Mesothelial cell of epicardium (in vitro differentiated cells): ENCODE results near the gene ROBO1. TPM values are rescaled to one million over a fixed set of nuclear protein-coding genes. Genes with fewer than 3 reads are reported as not detected.

ENCODE experiments used
- DNase-seq, 2 experiments: peaks; one replicate each; pipeline ENCODE4 v3.0.0; 2021; ENCODE audit warnings: low spot score in 2 of 2; ENCODE audit not compliant: unreplicated experiment in 2 of 2
- H3K27ac Mint-ChIP-seq: 2 replicates; pipeline ENCODE4 v1.8.0; 2021; ENCODE audit warnings: mixed read lengths
- H3K27me3 Mint-ChIP-seq: 2 replicates; pipeline ENCODE4 v1.8.0; 2021; ENCODE audit warnings: low read depth, mixed read lengths
- H3K36me3 Mint-ChIP-seq: 2 replicates; pipeline ENCODE4 v1.8.0; 2021; ENCODE audit warnings: mixed read lengths
- H3K4me1 Mint-ChIP-seq: 2 replicates; pipeline ENCODE4 v1.8.0; 2021; ENCODE audit warnings: mixed read lengths
- H3K4me3 Mint-ChIP-seq: 2 replicates; pipeline ENCODE4 v1.8.0; 2021; ENCODE audit warnings: mild to moderate bottlenecking, moderate library complexity, mixed read lengths
- H3K9me3 Mint-ChIP-seq: 2 replicates; pipeline ENCODE4 v1.8.0; 2021; ENCODE audit warnings: mixed read lengths
- CTCF ChIP-seq: fragments of 200-600 bp; sonication (generic); IDR thresholded peaks from one replicate; pipeline ENCODE4 v1.5.0; 2021; ENCODE audit warnings: antibody characterized with exemption; ENCODE audit not compliant: unreplicated experiment
- total RNA-seq: library from RNA; stranded (reverse); gene quantifications from 3 replicates; pipeline ENCODE4 v1.2.1, GENCODE V29; 2021

The ROBO1 gene
- total RNA-seq, 1 donor from 2014 or later, result 143 TPM

DNA sequence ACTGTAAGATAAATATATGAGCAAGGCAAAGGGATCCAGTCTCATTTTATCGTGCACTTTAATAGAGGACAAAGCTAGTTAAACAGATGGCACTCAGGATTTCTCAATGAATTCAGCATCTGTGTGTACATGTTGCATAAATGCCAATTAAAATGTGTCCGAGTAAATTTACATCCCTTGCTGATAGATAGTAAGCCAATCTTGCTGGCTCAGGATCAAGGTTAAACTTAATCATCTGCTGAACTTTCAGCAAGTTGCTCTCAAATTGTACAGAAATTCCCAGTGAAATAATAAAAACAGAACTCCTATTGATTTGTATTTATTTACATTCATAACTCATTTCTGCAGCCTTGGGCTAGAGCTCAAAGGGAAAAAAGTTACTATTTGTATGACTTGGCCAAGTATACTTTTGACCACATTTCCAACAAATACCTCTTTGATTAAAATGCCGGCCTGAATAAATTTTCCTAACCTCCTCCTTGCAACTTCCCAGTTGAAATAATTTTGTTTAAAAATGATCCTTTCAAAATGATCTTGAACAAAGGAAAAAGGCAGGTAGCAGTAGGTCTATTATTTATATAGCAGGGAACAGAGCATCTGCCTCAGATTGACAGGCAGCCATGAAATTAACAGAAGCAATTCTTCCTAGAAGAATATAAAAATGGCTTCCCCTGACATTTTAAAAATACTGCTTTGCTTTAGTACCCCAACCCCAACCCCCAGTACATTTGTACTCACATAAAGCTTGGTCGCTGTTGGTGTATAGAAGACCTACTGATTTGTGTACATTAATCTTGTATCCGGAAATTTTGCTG is 1001.9 kb downstream of the ROBO1 start:
- H3K36me3 Mint-ChIP-seq, result peaks cover 22% of the 10 kb centered on the region
- no peak for DNase-seq
- no peaks in the 10 kb centered on the region for H3K27me3 Mint-ChIP-seq
- peaks cover 25% of the 10 kb centered on the region for H3K9me3 Mint-ChIP-seq
- H3K27ac Mint-ChIP-seq, result peak overlapping the region; percentile 43
- H3K4me1 Mint-ChIP-seq, result peaks cover 11% of the 10 kb centered on the region
- TF ChIP-seq CTCF, result no peak
- H3K4me3 Mint-ChIP-seq, result no peak overlapping the region

DNA sequence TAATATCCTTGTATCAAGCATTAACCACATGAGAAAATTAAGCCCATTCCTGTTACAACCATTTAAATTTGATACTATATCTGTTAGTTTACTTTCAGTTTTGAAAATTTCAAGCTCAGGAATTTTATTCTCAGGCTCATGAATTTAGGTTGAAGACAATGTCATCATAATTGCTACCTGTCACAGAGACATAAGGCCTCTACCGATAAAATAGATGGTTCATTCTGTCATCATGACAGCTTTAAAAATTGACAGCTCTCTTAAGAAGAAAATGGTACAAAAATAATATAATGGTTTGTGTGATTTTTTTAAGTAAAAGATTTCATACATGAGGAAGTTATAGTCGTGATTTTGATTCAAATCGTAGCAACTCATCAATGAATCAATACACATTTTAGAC is 1003.2 kb downstream of the ROBO1 start:
- no peak overlapping the region for H3K27ac Mint-ChIP-seq
- H3K4me3 Mint-ChIP-seq, result no peak overlapping the region
- DNase-seq, result no peak
- no peak for TF ChIP-seq CTCF
- peaks cover 16% of the 10 kb centered on the region for H3K9me3 Mint-ChIP-seq
- H3K36me3 Mint-ChIP-seq, result peaks cover 15% of the 10 kb centered on the region
- H3K27me3 Mint-ChIP-seq, result no peaks in the 10 kb centered on the region
- H3K4me1 Mint-ChIP-seq, result peaks cover 11% of the 10 kb centered on the region

DNA sequence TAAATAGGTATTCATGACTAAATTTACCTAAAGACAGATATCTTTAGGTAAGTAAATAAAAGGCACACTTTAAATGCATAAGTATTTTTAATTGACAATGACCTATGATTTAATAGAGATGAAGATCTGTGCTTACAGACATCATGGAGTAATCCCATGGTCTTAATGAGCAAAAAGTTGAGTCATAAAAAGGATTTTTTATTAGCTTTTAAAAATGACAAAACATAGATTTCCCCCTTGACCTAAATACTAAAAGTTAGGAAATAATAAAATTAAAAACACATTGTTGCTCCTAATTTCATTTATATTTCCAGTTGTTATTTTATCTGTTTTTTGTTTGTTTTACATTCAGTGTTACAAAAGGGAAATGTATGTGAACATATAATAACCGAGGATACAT is 1005.7 kb downstream of the ROBO1 start:
- DNase-seq, result no peak
- Mint-ChIP-seq H3K36me3 (no peaks in the 10 kb centered on the region), H3K4me1 (peaks cover 14% of the 10 kb centered on the region), H3K27me3 (no peaks in the 10 kb centered on the region), H3K9me3 (no peaks in the 10 kb centered on the region), H3K27ac (no peak overlapping the region), H3K4me3 (no peak overlapping the region)
- no peak for TF ChIP-seq CTCF

GRCh38 chr3:78761126-78761525 is 1006.7 kb downstream of the ROBO1 start:
- no peak for TF ChIP-seq CTCF
- Mint-ChIP-seq H3K36me3 (no peaks in the 10 kb centered on the region), H3K27me3 (no peaks in the 10 kb centered on the region), H3K27ac (no peak overlapping the region), H3K9me3 (no peaks in the 10 kb centered on the region), H3K4me3 (no peak overlapping the region), H3K4me1 (peaks cover 9% of the 10 kb centered on the region)
- no peak for DNase-seq

DNA sequence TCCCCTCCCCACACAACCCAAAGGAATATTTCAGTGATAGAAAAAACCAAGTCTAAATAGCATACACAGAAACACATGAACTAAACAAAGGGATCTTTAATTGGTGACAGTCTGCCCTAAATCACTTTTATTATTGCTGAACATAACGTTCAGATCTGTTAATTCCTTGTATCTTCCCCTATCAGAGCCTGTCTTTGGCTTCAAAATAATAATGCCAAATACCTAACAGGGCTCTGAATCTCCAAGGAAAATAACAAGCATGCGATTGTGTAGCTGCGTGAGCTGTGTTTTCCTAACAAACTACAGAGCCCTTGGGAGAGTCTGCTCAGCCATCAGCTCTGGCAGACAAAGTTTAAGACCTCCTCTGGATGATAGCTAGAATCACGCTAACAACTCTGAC is 1010.1 kb downstream of the ROBO1 start:
- TF ChIP-seq CTCF, result no peak
- Mint-ChIP-seq H3K4me3 (no peak overlapping the region), H3K9me3 (no peaks in the 10 kb centered on the region), H3K4me1 (peaks cover 12% of the 10 kb centered on the region), H3K27ac (no peak overlapping the region), H3K36me3 (no peaks in the 10 kb centered on the region), H3K27me3 (no peaks in the 10 kb centered on the region)
- no peak for DNase-seq
